Body of pancreas (tissue), 4 donors: ENCODE results near the gene NOD2. TPM values are rescaled to one million over a fixed set of nuclear protein-coding genes. Genes with fewer than 3 reads are reported as not detected.

Experiments used
- ATAC-seq: fragments of 150-250 bp; one replicate; pipeline ENCODE4 v1.9.1; 2016
- DNase-seq, 4 donors: peaks; one replicate each; pipeline ENCODE4 v3.0.0-alpha.2; 2019
- H3K27ac ChIP-seq, 4 donors: fragments of 200-600 bp; sonication (generic); 1 replicate in 3 of 4; 2 replicates in 1 of 4; pipeline versions ENCODE4 v1.5.1 to v1.6.1; 2016 to 2019; ENCODE audit warnings: mild to moderate bottlenecking in 1 of 4, mixed read lengths in 1 of 4, moderate library complexity in 1 of 4
- H3K27me3 ChIP-seq, 2 donors: fragments of 200-600 bp; sonication (generic); one replicate each; pipeline ENCODE4 v1.6.0; 2016; ENCODE audit warnings: mild to moderate bottlenecking in 1 of 2
- H3K36me3 ChIP-seq, 2 donors: fragments of 200-600 bp; sonication (generic); replicated peaks in 1 of 2; 2 replicates each; pipeline ENCODE4 v1.5.1; 2016; ENCODE audit warnings: low read depth in 2 of 2; ENCODE audit not compliant: insufficient read depth in 1 of 2
- H3K4me1 ChIP-seq: fragments of 200-600 bp; sonication (generic); one replicate; pipeline ENCODE4 v1.6.0; 2016
- H3K4me3 ChIP-seq, 2 donors: fragments of 200-600 bp; sonication (generic); 1 replicate in 1 of 2; 2 replicates in 1 of 2; pipeline ENCODE4 v1.5.1; 2016 to 2019
- H3K9me3 ChIP-seq, 3 donors: fragments of 200-600 bp; sonication (generic); 1 replicate in 2 of 3; 2 replicates in 1 of 3; pipeline ENCODE4 v1.5.1; 2016
- POLR2A ChIP-seq, 3 donors: fragments of 450-650 bp; IDR thresholded peaks; one replicate each; pipeline ENCODE4 v1.6.1; 2016; ENCODE audit warnings: antibody characterized with exemption in 3 of 3, mild to moderate bottlenecking in 2 of 3
- WGBS, 2 donors: methylation state at CpG; one replicate each; pipeline ENCODE4 v1.1.5; 2017; 5-methylcytosine and 5-hydroxymethylcytosine counted together
- intact Hi-C: fragments of 100-400 bp; cut with DNase I; formaldehyde crosslinking; loops from one replicate; pipeline ENCODE4 v1.15.1; 2023
- total RNA-seq, 2 donors: library from RNA; depleted of rRNA; stranded (reverse); fragments of >200 nt; gene quantifications; one replicate each; pipeline ENCODE4 v1.1.0, GENCODE V29; 2016
- TF ChIP-seq, protein P1 (sequence below), 7 experiments: fragments of 450-650 bp in 4 of 7; fragments of 200-600 bp in 3 of 7; sonication (generic) in 3 of 7; IDR thresholded peaks; one replicate each; pipeline ENCODE4 v1.5.1; 2016 to 2019; ENCODE audit warnings: antibody characterized with exemption in 7 of 7

Gene NOD2
- total RNA-seq, 2 donors from 2014 or later, result 0.33 to 1.8 TPM

DNA sequence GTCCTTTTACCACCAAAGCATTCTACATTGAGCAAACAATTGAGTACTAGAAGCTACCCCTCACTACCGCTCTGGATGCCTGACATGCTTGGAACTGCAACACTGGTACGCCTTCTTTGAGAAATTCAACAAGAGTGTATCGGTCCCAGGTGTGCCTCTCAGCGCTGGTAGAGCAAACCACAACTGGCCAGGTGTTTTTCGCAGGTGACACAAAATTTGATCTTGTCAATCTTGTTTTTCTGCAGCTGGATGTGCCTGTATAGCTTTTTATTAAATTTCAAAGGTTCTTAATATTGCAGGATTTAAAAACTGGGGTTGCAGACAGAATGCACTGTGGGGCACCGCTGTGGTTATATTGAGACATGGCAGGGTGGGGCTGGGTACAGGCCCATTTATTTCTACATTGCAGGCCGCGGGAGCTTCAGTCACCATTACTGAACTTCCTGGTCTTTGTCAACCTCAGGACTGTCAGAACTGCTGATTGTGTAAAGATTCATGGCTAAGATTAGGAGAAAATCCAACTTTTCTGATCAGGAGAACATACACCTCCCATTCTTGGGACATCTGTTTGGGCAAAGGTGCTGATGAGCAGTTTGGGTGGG, 7.8 kb upstream of the NOD2 start:
- H3K27ac ChIP-seq, result peak overlapping the region in 1 of 4 donors; percentile 17

DNA sequence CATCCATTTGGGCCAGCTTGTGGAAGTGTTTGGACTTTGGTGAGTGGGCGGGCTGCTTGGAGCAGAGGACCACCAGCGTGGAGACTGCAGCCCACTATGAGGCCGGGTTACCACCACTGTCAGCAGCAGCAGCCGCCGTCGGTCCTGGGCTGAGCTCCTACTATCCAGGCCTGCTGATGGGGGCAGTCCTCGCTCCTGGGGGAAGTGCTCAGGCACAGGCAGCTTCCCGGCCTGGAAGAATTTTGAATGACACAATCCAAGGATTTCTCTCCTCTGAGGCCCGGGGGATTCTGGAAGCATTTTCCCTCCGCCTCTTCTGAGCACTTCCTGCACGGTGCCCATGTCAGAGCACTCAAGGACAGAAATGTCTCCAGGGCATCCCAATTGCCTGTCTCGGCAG, 5.3 kb upstream of the NOD2 start:
- no peak for DNase-seq

More for the DNA sequence above, 7.8 kb upstream of the NOD2 start:
- Histone ChIP-seq H3K27me3 (no peaks in the 10 kb centered on the region), H3K9me3 (no peaks in the 10 kb centered on the region), H3K4me1 (no peaks in the 10 kb centered on the region), H3K4me3 (no peak overlapping the region), H3K36me3 (no peaks in the 10 kb centered on the region)
- intact Hi-C loops, result no loop called here
- no peak for ATAC-seq
- 75% methylated on average over 8 of the region's 8 CpGs for WGBS, 2 donors
- peak in 1 of 4 donors; percentile 50 for DNase-seq
- no peak for TF ChIP-seq POLR2A (IDR thresholded peaks at IDR 0.05)
- TF ChIP-seq, protein P1, sequence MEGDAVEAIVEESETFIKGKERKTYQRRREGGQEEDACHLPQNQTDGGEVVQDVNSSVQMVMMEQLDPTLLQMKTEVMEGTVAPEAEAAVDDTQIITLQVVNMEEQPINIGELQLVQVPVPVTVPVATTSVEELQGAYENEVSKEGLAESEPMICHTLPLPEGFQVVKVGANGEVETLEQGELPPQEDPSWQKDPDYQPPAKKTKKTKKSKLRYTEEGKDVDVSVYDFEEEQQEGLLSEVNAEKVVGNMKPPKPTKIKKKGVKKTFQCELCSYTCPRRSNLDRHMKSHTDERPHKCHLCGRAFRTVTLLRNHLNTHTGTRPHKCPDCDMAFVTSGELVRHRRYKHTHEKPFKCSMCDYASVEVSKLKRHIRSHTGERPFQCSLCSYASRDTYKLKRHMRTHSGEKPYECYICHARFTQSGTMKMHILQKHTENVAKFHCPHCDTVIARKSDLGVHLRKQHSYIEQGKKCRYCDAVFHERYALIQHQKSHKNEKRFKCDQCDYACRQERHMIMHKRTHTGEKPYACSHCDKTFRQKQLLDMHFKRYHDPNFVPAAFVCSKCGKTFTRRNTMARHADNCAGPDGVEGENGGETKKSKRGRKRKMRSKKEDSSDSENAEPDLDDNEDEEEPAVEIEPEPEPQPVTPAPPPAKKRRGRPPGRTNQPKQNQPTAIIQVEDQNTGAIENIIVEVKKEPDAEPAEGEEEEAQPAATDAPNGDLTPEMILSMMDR (IDR thresholded peaks at IDR 0.05), result no peak

DNA sequence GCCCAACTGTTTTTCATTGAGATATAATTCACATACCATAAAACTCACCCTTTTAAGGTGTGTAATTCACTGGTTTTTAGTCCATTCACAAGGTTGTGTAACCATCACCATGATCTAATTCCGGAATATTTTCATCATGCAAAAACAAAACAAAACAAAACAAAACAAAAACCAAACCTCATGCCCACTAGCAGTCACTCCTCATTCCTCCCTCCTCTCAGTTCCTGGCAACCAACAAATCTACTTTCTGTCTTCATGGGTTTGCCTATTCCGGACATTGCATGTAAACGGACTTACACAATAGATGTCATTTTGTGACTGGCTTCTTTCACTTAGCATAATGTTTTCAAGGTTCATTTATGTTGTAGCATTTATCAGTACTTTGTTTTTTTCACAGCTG, 4.5 kb upstream of the NOD2 start:
- DNase-seq, result no peak
- 77 to 88% methylated on average over 3 of the region's 3 CpGs for WGBS, 2 donors
- ATAC-seq, result no peak
- intact Hi-C loops, result no loop called here
- Histone ChIP-seq H3K4me3 (no peak overlapping the region), H3K27ac (no peak overlapping the region), H3K27me3 (peaks cover 0 to 1% of the 10 kb centered on the region in 2 donors), H3K4me1 (peaks cover 4% of the 10 kb centered on the region), H3K36me3 (no peaks in the 10 kb centered on the region), H3K9me3 (no peaks in the 10 kb centered on the region)
- TF ChIP-seq POLR2A (IDR thresholded peaks at IDR 0.05), result no peak
- TF ChIP-seq, protein P1 (IDR thresholded peaks at IDR 0.05), result no peak

More for the DNA sequence above, 5.3 kb upstream of the NOD2 start:
- TF ChIP-seq POLR2A (IDR thresholded peaks at IDR 0.05), result no peak
- TF ChIP-seq, protein P1 (IDR thresholded peaks at IDR 0.05), result no peak
- Histone ChIP-seq H3K27ac (no peak overlapping the region), H3K9me3 (no peaks in the 10 kb centered on the region), H3K4me3 (no peak overlapping the region), H3K4me1 (no peaks in the 10 kb centered on the region), H3K27me3 (no peaks in the 10 kb centered on the region), H3K36me3 (no peaks in the 10 kb centered on the region)
- intact Hi-C loops, result no loop called here
- WGBS, 2 donors, result 48 to 53% methylated on average over 6 to 12 of the region's 12 CpGs
- no peak for ATAC-seq

DNA sequence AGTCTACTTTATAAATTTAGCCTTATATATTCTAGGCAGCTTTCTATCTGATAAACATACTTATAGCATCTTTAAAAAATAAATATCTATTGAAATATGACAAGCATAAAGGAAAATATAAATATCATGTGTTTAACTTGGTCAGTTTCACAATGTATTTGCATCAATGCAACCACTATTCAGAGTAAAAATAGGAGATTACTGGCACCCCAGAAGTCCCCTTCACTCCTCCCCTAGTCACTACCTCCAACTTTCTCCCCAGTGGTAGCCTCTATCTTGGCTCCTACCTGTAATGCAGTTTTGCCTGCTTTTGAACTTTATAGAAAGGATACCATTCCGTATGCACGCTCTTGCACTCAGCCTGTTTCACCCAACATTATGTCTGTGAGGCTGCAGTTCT, 3.2 kb upstream of the NOD2 start:
- 88 to 90% methylated on average over 2 of the region's 2 CpGs for WGBS, 2 donors
- DNase-seq (no peak), ATAC-seq (no peak)
- TF ChIP-seq POLR2A (IDR thresholded peaks at IDR 0.05), result no peak
- TF ChIP-seq, protein P1 (IDR thresholded peaks at IDR 0.05), result no peak
- H3K4me1 ChIP-seq, result peaks cover 4% of the 10 kb centered on the region
- H3K9me3 ChIP-seq, result no peaks in the 10 kb centered on the region
- H3K36me3 ChIP-seq, result no peaks in the 10 kb centered on the region
- no peak overlapping the region for H3K4me3 ChIP-seq
- peaks cover 0 to 6% of the 10 kb centered on the region in 2 donors for H3K27me3 ChIP-seq
- no peak overlapping the region for H3K27ac ChIP-seq
- intact Hi-C loops, result no loop called here

DNA sequence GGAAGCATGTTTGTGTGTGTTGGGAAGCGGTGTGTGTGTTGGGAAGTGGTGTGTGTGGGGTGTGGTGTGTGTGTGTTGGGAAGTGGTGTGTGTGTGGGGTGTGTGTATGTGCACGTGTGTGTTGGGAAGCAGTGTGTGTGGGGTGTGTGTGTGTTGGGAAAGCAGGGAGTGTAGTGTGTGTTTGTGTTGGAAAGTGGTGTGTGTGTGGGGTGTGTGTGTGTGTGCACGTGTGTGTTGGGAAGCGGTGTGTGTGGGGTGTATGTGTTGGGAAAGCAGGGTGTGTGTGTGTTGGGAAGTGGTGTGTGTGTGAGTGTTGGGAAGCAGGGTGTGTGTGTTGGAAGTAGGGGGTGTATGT, 785 bp upstream of the NOD2 start:
- Histone ChIP-seq H3K36me3 (no peaks in the 10 kb centered on the region), H3K27me3 (peaks cover 0 to 6% of the 10 kb centered on the region in 2 donors), H3K9me3 (no peaks in the 10 kb centered on the region), H3K4me1 (peaks cover 21% of the 10 kb centered on the region), H3K4me3 (no peak overlapping the region), H3K27ac (no peak overlapping the region)
- WGBS, 2 donors, result 86 to 87% methylated on average over 4 of the region's 4 CpGs
- intact Hi-C loops, result no loop called here
- TF ChIP-seq, protein P1 (IDR thresholded peaks at IDR 0.05), result no peak
- no peak for TF ChIP-seq POLR2A (IDR thresholded peaks at IDR 0.05)
- ATAC-seq, result no peak
- DNase-seq, result no peak
